ENCODE data around the gene RASL10B.

- TF ChIP-seq EZH2 (IDR thresholded peaks at IDR 0.05; ENCODE audit: borderline replicate concordance, insufficient read depth, low read length, poor library complexity, severe bottlenecking) (no peak), MXI1 (conservative IDR thresholded peaks at IDR 0.05; ENCODE audit: poor library complexity, severe bottlenecking) (no peak), REST (IDR thresholded peaks at IDR 0.05; ENCODE audit: borderline replicate concordance) (no peak), TAF1 (IDR thresholded peaks at IDR 0.05; ENCODE audit: low read depth) (no peak)
These were observed 21.7 kb downstream of the RASL10B start, which contains the start of gene GAS2L2 for GRCh38 chr17:35752945-35753764.

Data from neural cell (in vitro differentiated cells).